GM12874 (cell line): ENCODE results near the gene EYA3.

Experiments used
- CTCF ChIP-seq: IDR thresholded peaks from 2 replicates; pipeline ENCODE4 v1.5.1; 2011; ENCODE audit warnings: low read depth, mild to moderate bottlenecking, control low read depth, low read length, moderate library complexity; ENCODE audit not compliant: insufficient read depth

Gene EYA3

GRCh38 chr1:27970401-27970800 is 118.0 kb downstream of the EYA3 start:
- no peak for TF ChIP-seq CTCF

GRCh38 chr1:27968692-27969091 is 119.7 kb downstream of the EYA3 start:
- TF ChIP-seq CTCF = no peak

GRCh38 chr1:27967884-27968466 is 120.4 kb downstream of the EYA3 start:
- no peak for TF ChIP-seq CTCF

GRCh38 chr1:27967106-27967883 is 121.1 kb downstream of the EYA3 start:
- no peak for TF ChIP-seq CTCF

GRCh38 chr1:27966402-27967105 is 121.9 kb downstream of the EYA3 start:
- TF ChIP-seq CTCF = no peak

- no peak for TF ChIP-seq CTCF
Measured at GRCh38 chr1:27963393-27963792, 125.0 kb downstream of the EYA3 start.

- no peak for TF ChIP-seq CTCF
Measured at GRCh38 chr1:27961646-27962221, 126.7 kb downstream of the EYA3 start.
